HL-60/S4 treated with phorbol 12-myristate 13-acetate at 8.2 ng/mL for 4 days and 3 days (cell line): ENCODE measurements around the gene ENPP3.

Source experiments
- in situ Hi-C: fragments of 300-500 bp; cut with MboI; formaldehyde crosslinking; loops from 2 replicates; pipeline ENCODE4 v1.15.0; 2022; ENCODE audit warnings: low sequenced_read_pairs

Gene ENPP3

GRCh38 chr6:131787766-131788712 is 150.9 kb downstream of the ENPP3 start:
- in situ Hi-C loops = no loop called here

GRCh38 chr6:131789219-131789618 is 152.1 kb downstream of the ENPP3 start:
- in situ Hi-C loops = no loop called here

GRCh38 chr6:131791476-131791875 is 154.4 kb downstream of the ENPP3 start:
- in situ Hi-C loops = no loop called here

GRCh38 chr6:131792091-131792496 is 155.0 kb downstream of the ENPP3 start:
- in situ Hi-C loops = no loop called here

- in situ Hi-C loops = no loop called here
Measured at GRCh38 chr6:131795366-131795765, 158.3 kb downstream of the ENPP3 start.
